Effector CD4-positive, alpha-beta T cell (primary cell): ENCODE measurements around the gene OGFOD2.

ENCODE experiments used
- DNase-seq: peaks from one replicate; pipeline ENCODE4 v3.0.0-alpha.2; 2020

The OGFOD2 gene

GRCh38 chr12:122977655-122978392, 2.8 kb downstream of the OGFOD2 start:
- no peak for DNase-seq

GRCh38 chr12:122978507-122978955, 3.5 kb downstream of the OGFOD2 start:
- DNase-seq, result no peak

- no peak for DNase-seq
Observed at GRCh38 chr12:122979001-122979907, 4.2 kb downstream of the OGFOD2 start.

GRCh38 chr12:122979908-122980182, 4.8 kb downstream of the OGFOD2 start:
- no peak for DNase-seq

GRCh38 chr12:122980183-122981035, 5.4 kb downstream of the OGFOD2 start, which contains the start of gene ARL6IP4:
Gene ARL6IP4 (plus strand): TSS chr12:122980681. CDS start chr12:122981140, 459 bp downstream.
- peak; percentile 48 for DNase-seq

- DNase-seq, result no peak
Observed at GRCh38 chr12:122981036-122981471, 6.0 kb downstream of the OGFOD2 start.

- no peak for DNase-seq
Observed at GRCh38 chr12:122981587-122982476, 6.8 kb downstream of the OGFOD2 start.

- no peak for DNase-seq
Observed at GRCh38 chr12:122982477-122982815, 7.4 kb downstream of the OGFOD2 start.

- DNase-seq, result no peak
Observed at GRCh38 chr12:122982963-122983788, 8.1 kb downstream of the OGFOD2 start.

GRCh38 chr12:122983789-122984515, 8.9 kb downstream of the OGFOD2 start:
- DNase-seq, result no peak

GRCh38 chr12:122984612-122985337, 9.7 kb downstream of the OGFOD2 start:
- DNase-seq, result no peak

GRCh38 chr12:122985338-122986257, 10.6 kb downstream of the OGFOD2 start:
- DNase-seq, result no peak

GRCh38 chr12:122986258-122986871, 11.3 kb downstream of the OGFOD2 start:
- no peak for DNase-seq

- no peak for DNase-seq
Observed at GRCh38 chr12:122987086-122987951, 12.3 kb downstream of the OGFOD2 start.

GRCh38 chr12:122988036-122988435, 13.0 kb downstream of the OGFOD2 start:
- no peak for DNase-seq

GRCh38 chr12:122988612-122989212, 13.7 kb downstream of the OGFOD2 start:
- DNase-seq, result no peak
